A549 (cell line): Measurements from ENCODE around the gene DEAF1. TPM values are rescaled to one million over a fixed set of nuclear protein-coding genes. Genes with fewer than 3 reads are reported as not detected.
A peak's percentile ranks its signal among the peaks of the same experiment; 100 is the strongest.

Experiments
- ATAC-seq, 2 experiments: fragments of 200-7000 bp in 1 of 2; fragments of >200 bp in 1 of 2; cut with Nextera tagmentation in 1 of 2; cut with Tn5 transposase in 1 of 2; 3 replicates each; pipeline versions ENCODE4 v1.8.0 to v1.9.1; 2018 to 2020; ENCODE audit warnings: mild to moderate bottlenecking in 1 of 2, moderate library complexity in 1 of 2
- CTCF ChIA-PET: fragments of 300-600 bp; sonication (Branson Sonifier 250); formaldehyde crosslinking; extraction: SDS; loops from one replicate; lab custom pipeline; 2021; ENCODE audit warnings: antibody characterized with exemption, inconsistent platforms; lab: Yijun Ruan, JAX
- POLR2A ChIA-PET: fragments of 350-600 bp; formaldehyde crosslinking; extraction: SDS; loops from one replicate; lab custom pipeline; 2021; ENCODE audit warnings: antibody characterized with exemption, inconsistent platforms; lab: Yijun Ruan, JAX
- DNase-seq, 2 experiments: peaks; one replicate each; pipeline versions ENCODE4 v3.0.0 to v3.0.0-alpha.2; 2011 to 2016; ENCODE audit warnings: low read depth in 1 of 2, low spot score in 1 of 2
- FAIRE-seq: peaks from 2 replicates; lab custom pipeline; 2011; peaks lifted over from hg19 to GRCh38; lab: Jason Lieb, UNC
- H3K27ac ChIP-seq, 2 experiments: fragments of >200 bp; sonication (Bioruptor Twin); formaldehyde crosslinking; 3 replicates each; pipeline ENCODE4 v1.5.1; 2016 to 2017
- H3K4me1 ChIP-seq: fragments of >200 bp; sonication (Bioruptor Twin); formaldehyde crosslinking; 3 replicates; pipeline ENCODE4 v1.6.1; 2016
- H3K4me2 ChIP-seq: fragments of >200 bp; sonication (Bioruptor Twin); formaldehyde crosslinking; 3 replicates; pipeline ENCODE4 v1.6.1; 2016
- H3K4me3 ChIP-seq: fragments of >200 bp; sonication (Bioruptor Twin); formaldehyde crosslinking; 3 replicates; pipeline ENCODE4 v1.5.1; 2016
- H3K9me3 ChIP-seq: fragments of >200 bp; sonication (Bioruptor Twin); formaldehyde crosslinking; 3 replicates; pipeline ENCODE4 v1.6.1; 2016
- ATOH8 ChIP-seq: fragments of 250-450 bp; sonication (Bioruptor Pico); IDR thresholded peaks from 2 replicates; pipeline ENCODE4 v1.5.0; 2020; ENCODE audit warnings: low read depth, mild to moderate bottlenecking, moderate library complexity
- CBX2 ChIP-seq: fragments of 200-600 bp; sonication (generic); IDR thresholded peaks from 2 replicates; pipeline ENCODE4 v1.6.1; 2016; ENCODE audit warnings: low read depth, mild to moderate bottlenecking, borderline replicate concordance
- CBX8 ChIP-seq: fragments of 200-600 bp; sonication (generic); IDR thresholded peaks from 2 replicates; pipeline ENCODE4 v1.6.1; 2016
- CHD2 ChIP-seq: fragments of 150-350 bp; IDR thresholded peaks from 2 replicates; pipeline ENCODE4 v1.6.1; 2014; ENCODE audit warnings: low read length; ENCODE audit not compliant: partially characterized antibody
- E2F6 ChIP-seq: IDR thresholded peaks from 2 replicates; pipeline ENCODE4 v1.6.1; 2012; ENCODE audit warnings: low read depth, borderline replicate concordance
- EHF ChIP-seq: fragments of 250-450 bp; sonication (Bioruptor Pico); IDR thresholded peaks from 2 replicates; pipeline ENCODE4 v1.5.0; 2020; ENCODE audit warnings: mild to moderate bottlenecking
- EP300 ChIP-seq, 2 experiments: fragments of >200 bp; sonication (Bioruptor Twin); formaldehyde crosslinking; IDR thresholded peaks; 2 replicates in 1 of 2; 3 replicates in 1 of 2; pipeline ENCODE4 v1.6.1; 2016 to 2017
- FOSB ChIP-seq: fragments of 250-450 bp; sonication (Bioruptor Pico); IDR thresholded peaks from 2 replicates; pipeline ENCODE4 v1.5.0; 2020; ENCODE audit warnings: mild to moderate bottlenecking, moderate library complexity
- FOXS1 ChIP-seq: fragments of 250-450 bp; sonication (Bioruptor Pico); IDR thresholded peaks from 2 replicates; pipeline ENCODE4 v1.5.0; 2020; ENCODE audit warnings: mild to moderate bottlenecking, moderate library complexity
- HDAC2 ChIP-seq: fragments of 200-600 bp; sonication (generic); IDR thresholded peaks from 2 replicates; pipeline ENCODE4 v1.6.1; 2016
- HOXB13 ChIP-seq: fragments of 250-450 bp; sonication (Bioruptor Pico); IDR thresholded peaks from 2 replicates; pipeline ENCODE4 v1.5.0; 2020; ENCODE audit warnings: low read depth, mild to moderate bottlenecking, moderate library complexity
- HOXB5 ChIP-seq: fragments of 250-450 bp; sonication (Bioruptor Pico); IDR thresholded peaks from 2 replicates; pipeline ENCODE4 v1.5.0; 2020; ENCODE audit warnings: mild to moderate bottlenecking, moderate library complexity
- JUN ChIP-seq, 2 experiments: fragments of >200 bp; sonication (Bioruptor Twin); formaldehyde crosslinking; IDR thresholded peaks; 2 replicates in 1 of 2; 3 replicates in 1 of 2; pipeline ENCODE4 v1.6.1; 2016 to 2017
- MAFK ChIP-seq: fragments of 450-650 bp; IDR thresholded peaks from 2 replicates; pipeline ENCODE4 v1.6.1; 2014; ENCODE audit not compliant: partially characterized antibody
- MAZ ChIP-seq: fragments of 150-350 bp; IDR thresholded peaks from 2 replicates; pipeline ENCODE4 v1.6.1; 2014; ENCODE audit warnings: antibody characterized with exemption, low read depth, low read length, borderline replicate concordance
- NPAS2 ChIP-seq: fragments of 250-450 bp; sonication (Bioruptor Pico); IDR thresholded peaks from 2 replicates; pipeline ENCODE4 v1.8.0; 2022; ENCODE audit warnings: mild to moderate bottlenecking, moderate library complexity, borderline replicate concordance
- PHF8 ChIP-seq: fragments of 200-600 bp; sonication (generic); IDR thresholded peaks from 2 replicates; pipeline ENCODE4 v1.6.1; 2016; ENCODE audit warnings: low read depth, mild to moderate bottlenecking, antibody characterized with exemption, moderate library complexity, borderline replicate concordance
- POLR2A ChIP-seq: IDR thresholded peaks from 2 replicates; pipeline ENCODE4 v1.6.1; 2012; ENCODE audit warnings: mild to moderate bottlenecking, low read length
- RAD21 ChIP-seq, 2 experiments: fragments of >200 bp in 1 of 2; sonication (Bioruptor Twin) in 1 of 2; formaldehyde crosslinking in 1 of 2; IDR thresholded peaks in 1 of 2; conservative IDR thresholded peaks in 1 of 2; 2 replicates in 1 of 2; 3 replicates in 1 of 2; pipeline ENCODE4 v1.6.1; 2012 to 2018; ENCODE audit warnings: inconsistent platforms in 1 of 2
- RARB ChIP-seq: fragments of 250-450 bp; sonication (Bioruptor Pico); IDR thresholded peaks from 2 replicates; pipeline ENCODE4 v1.8.0; 2021; ENCODE audit warnings: mild to moderate bottlenecking, moderate library complexity
- RCOR1 ChIP-seq: fragments of 150-350 bp; IDR thresholded peaks from 2 replicates; pipeline ENCODE4 v1.6.1; 2014; ENCODE audit warnings: antibody characterized with exemption, low read length, low read depth
- SREBF2 ChIP-seq: fragments of 450-650 bp; IDR thresholded peaks from 2 replicates; pipeline ENCODE4 v1.6.1; 2014; ENCODE audit warnings: mild to moderate bottlenecking, moderate library complexity
- TFCP2L1 ChIP-seq: fragments of 250-450 bp; sonication (Bioruptor Pico); IDR thresholded peaks from 2 replicates; pipeline ENCODE4 v1.5.0; 2021; ENCODE audit warnings: mild to moderate bottlenecking
- TP53 ChIP-seq: fragments of 250-450 bp; sonication (Bioruptor Pico); IDR thresholded peaks from 2 replicates; pipeline ENCODE4 v1.5.0; 2021; ENCODE audit warnings: mild to moderate bottlenecking, moderate library complexity
- ZNF302 ChIP-seq: fragments of 250-450 bp; sonication (Bioruptor Pico); IDR thresholded peaks from 2 replicates; pipeline ENCODE4 v1.9.0; 2021; ENCODE audit warnings: inconsistent platforms, mild to moderate bottlenecking, moderate library complexity
- WGBS: methylation state at CpG from one replicate; pipeline ENCODE4 v1.1.6; 2017; ENCODE audit errors: missing lambda C conversion rate; 5-methylcytosine and 5-hydroxymethylcytosine counted together
- polyA plus RNA-seq, 4 experiments: library from polyadenylated mRNA; depleted of rRNA in 3 of 4; stranded (reverse); fragments of >200 nt; fragmentation: RNase III in 1 of 4; extraction: RNeasy Plus Mini Kit Qiagen cat#74134 plus additional on column Dnase treatment in 1 of 4; gene quantifications; 2 replicates in 3 of 4; 3 replicates in 1 of 4; pipeline ENCODE4 v1.2.3, GENCODE V29; 2011 to 2017
- TF ChIP-seq, protein P1 (sequence below): IDR thresholded peaks from 2 replicates; pipeline ENCODE4 v1.6.1; 2012

The DEAF1 gene
- polyA plus RNA-seq, 2 of the 4 experiments (the other 2 are of a cell fraction): 16.0 to 24.0 TPM

GRCh38 chr11:726278-727220 lies 31.5 kb upstream of the DEAF1 start:
- H3K4me2 ChIP-seq: peak overlapping the region; percentile 63
- FAIRE-seq (no peak), DNase-seq (no peak)

DNA sequence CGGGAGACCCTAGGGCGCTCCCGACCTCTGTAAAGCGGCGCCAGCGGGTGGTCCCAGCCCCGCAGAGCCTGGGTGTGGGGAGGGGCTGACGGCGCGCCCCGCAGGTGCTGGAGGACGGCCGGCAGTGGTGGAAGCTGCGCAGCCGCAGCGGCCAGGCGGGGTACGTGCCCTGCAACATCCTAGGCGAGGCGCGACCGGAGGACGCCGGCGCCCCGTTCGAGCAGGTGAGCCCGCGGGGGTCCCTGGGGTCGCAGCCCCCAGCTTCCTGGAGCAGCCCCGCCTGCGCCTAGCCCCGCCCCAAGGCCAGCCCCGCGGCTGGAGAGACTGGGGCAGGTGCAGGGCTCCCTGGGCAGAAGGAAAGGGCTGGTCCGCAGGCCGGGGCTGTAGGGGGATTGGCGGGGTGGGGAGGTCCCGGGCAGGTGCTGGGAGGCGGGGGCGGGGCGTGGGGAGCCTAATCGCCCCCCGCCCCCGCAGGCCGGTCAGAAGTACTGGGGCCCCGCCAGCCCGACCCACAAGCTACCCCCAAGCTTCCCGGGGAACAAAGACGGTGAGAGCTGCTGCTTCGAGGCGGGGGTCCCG lies 30.7 kb upstream of the DEAF1 start:
- POLR2A ChIA-PET: interaction anchor here (2.5 kb wide), 1 partner anchor 30 kb away, joined by 14 read pairs; the partner anchor contains the start of genes DEAF1 and TMEM80
- no peak for TF ChIP-seq JUN (IDR thresholded peaks at IDR 0.05)
- TF ChIP-seq RARB (CRISPR knock-in tag): no peak
- TF ChIP-seq ZNF302: no peak
- TF ChIP-seq EHF: no peak
- TF ChIP-seq RCOR1: no peak
- no peak for TF ChIP-seq HDAC2
- no peak for TF ChIP-seq EP300 (IDR thresholded peaks at IDR 0.05)
- TF ChIP-seq HOXB13 (CRISPR knock-in tag): no peak
- TF ChIP-seq CHD2: no peak
- TF ChIP-seq TFCP2L1 (CRISPR knock-in tag): no peak
- no peak for TF ChIP-seq FOSB
- Histone ChIP-seq H3K27ac (peak overlapping the region in 1 of 2 experiments; percentile 93; a peak in 2 of 6 replicates), H3K4me2 (no peak overlapping the region), H3K4me1 (peaks cover 56% of the 10 kb centered on the region), H3K4me3 (no peak overlapping the region), H3K9me3 (no peaks in the 10 kb centered on the region)
- DNase-seq (no peak), FAIRE-seq (no peak), ATAC-seq (no peak)
- 94% methylated on average over 26 of the region's 53 CpGs for WGBS
- CTCF ChIA-PET: interaction anchor here (0.7 to 20.1 kb wide), 5 partner anchors 20 to 170 kb away, joined by 3 to 599 read pairs (median 44); partner anchors contain the start of genes DEAF1, EPS8L2, TALDO1 and TMEM80

More at GRCh38 chr11:726278-727220, 31.5 kb upstream of the DEAF1 start:
- ATAC-seq: peak; percentile 7 to 9; a peak in 4 of 6 replicates
- Histone ChIP-seq H3K4me3 (no peak overlapping the region), H3K9me3 (no peaks in the 10 kb centered on the region), H3K27ac (peak overlapping the region; percentile 79 to 93; a peak in 5 of 6 replicates), H3K4me1 (peaks cover 56% of the 10 kb centered on the region)
- ChIA-PET POLR2A (interaction anchor here (0.6 to 2.5 kb wide), 2 partner anchors 21 to 31 kb away, joined by 3 to 14 read pairs; partner anchors contain the start of genes DEAF1 and TMEM80), CTCF (interaction anchor here (0.8 to 20.1 kb wide), 19 partner anchors 12 to 174 kb away, joined by 3 to 599 read pairs (median 6); partner anchors contain the start of genes DEAF1, EPS8L2, TALDO1 and TMEM80)
- TF ChIP-seq, protein P1, sequence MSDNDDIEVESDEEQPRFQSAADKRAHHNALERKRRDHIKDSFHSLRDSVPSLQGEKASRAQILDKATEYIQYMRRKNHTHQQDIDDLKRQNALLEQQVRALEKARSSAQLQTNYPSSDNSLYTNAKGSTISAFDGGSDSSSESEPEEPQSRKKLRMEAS: no peak
- TF ChIP-seq CBX8 (no peak), FOSB (no peak), FOXS1 (CRISPR knock-in tag) (no peak), MAZ (no peak), MAFK (no peak), SREBF2 (no peak), E2F6 (no peak), POLR2A (no peak), RAD21 (conservative IDR thresholded peaks at IDR 0.05 in 1 of 2, IDR thresholded peaks at IDR 0.05 in 1 of 2) (no peak), NPAS2 (CRISPR knock-in tag) (no peak), HOXB5 (CRISPR knock-in tag) (no peak), CBX2 (no peak), RARB (CRISPR knock-in tag) (no peak), ATOH8 (CRISPR knock-in tag) (no peak), TP53 (CRISPR knock-in tag) (no peak), PHF8 (no peak), EP300 (IDR thresholded peaks at IDR 0.05) (no peak), TFCP2L1 (CRISPR knock-in tag) (no peak), RCOR1 (no peak)
- WGBS: 83% methylated on average over 40 of the region's 61 CpGs
